ENCODE measurements around the gene WDHD1.

Gene WDHD1

DNA sequence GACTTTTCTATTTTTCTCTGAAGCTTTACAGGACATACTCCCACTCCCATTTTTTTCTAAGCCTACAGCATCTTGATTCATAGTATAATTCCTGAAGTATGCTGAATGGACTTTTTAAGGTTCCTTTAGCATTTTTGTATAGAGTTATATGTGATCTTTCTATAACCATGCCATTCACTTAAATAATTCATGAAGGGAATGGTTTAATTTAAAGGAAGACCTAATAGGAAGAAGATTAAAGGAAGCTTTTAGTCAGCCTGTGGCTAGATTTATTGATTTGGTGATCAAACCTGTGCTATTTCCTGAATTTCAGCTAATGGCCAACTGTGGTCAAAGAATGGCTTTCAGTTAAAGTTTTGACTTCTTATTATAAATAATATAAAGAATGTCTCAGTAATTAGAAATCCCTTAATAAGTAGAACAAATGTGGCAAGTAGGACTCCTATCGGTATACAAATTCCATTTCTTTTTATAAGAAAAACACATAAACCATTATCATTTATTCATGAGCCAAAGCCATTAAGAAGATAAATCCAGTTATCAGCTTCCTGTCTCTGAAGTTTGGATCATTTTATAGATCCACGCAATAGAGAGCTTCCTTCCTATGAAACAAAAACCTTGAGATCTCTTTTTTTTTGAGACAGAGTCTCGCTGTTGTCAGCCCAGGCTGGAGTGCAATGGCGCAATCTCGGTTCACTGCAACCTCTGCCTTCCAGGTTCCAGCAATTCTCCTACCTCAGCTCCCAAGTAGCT, 20.6 kb upstream of the WDHD1 start:
- H3K4me3 ChIP-seq (ENCODE audit: insufficient read depth, low read length, poor library complexity, severe bottlenecking) = no peak overlapping the region
- no peak overlapping the region for H2AFZ ChIP-seq (ENCODE audit: low read depth, low read length, severe bottlenecking)
- 0 out of 2 replicates have a peak, but pooled peaks cover 2% of the 10 kb centered on the region for H4K20me1 ChIP-seq (ENCODE audit: low read depth, low read length)
- H3K36me3 ChIP-seq (ENCODE audit: low read length) = peaks cover 21% of the 10 kb centered on the region
- no peak overlapping the region for H3K27ac ChIP-seq (ENCODE audit: low read depth, low read length)
- H3F3A ChIP-seq (ENCODE audit: insufficient read depth) = peaks cover 50% of the 10 kb centered on the region
- TF ChIP-seq EZH2phosphoT487 (conservative IDR thresholded peaks at IDR 0.05; ENCODE audit: low read length) (no peak), CTCF (IDR thresholded peaks at IDR 0.05; ENCODE audit: insufficient read depth, low read length, poor library complexity, severe bottlenecking) (no peak)
- H3K9me3 ChIP-seq (ENCODE audit: insufficient read depth, low read length) = no peaks in the 10 kb centered on the region
- H3K27me3 ChIP-seq (ENCODE audit: low read length) = no peaks in the 10 kb centered on the region
- H3K9ac ChIP-seq (ENCODE audit: low read length) = no peak overlapping the region
- H3K4me2 ChIP-seq (ENCODE audit: low read depth, low read length, poor library complexity, severe bottlenecking) = no peak overlapping the region
- H3K79me2 ChIP-seq (ENCODE audit: insufficient read depth, low read length) = peaks cover 17% of the 10 kb centered on the region
- no peaks in the 10 kb centered on the region for H3K9me2 ChIP-seq (replicated peaks; ENCODE audit: insufficient read depth, low read length)

DNA sequence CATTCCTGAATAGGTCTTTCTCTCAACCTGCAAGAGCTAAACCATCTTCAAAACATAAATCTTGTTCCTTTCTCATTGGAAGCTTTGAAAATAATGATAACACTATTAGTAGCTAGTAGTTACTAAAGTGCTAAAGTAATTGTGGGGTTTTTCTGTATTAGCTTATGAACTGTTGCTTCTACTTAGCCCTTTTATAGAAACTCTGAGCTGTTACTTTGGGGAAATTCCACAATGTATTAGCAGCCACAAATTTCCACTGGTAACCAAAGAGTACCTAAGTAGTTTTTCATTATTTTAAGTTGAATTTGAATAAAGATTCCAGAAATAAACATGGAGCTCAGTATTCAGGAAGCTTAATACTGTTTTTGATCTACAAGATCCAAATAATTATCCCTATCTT, 18.2 kb upstream of the WDHD1 start:
- Histone ChIP-seq H3K9ac (ENCODE audit: low read length) (no peak overlapping the region), H3K9me2 (replicated peaks; ENCODE audit: insufficient read depth, low read length) (no peaks in the 10 kb centered on the region), H3K36me3 (ENCODE audit: low read length) (peaks cover 23% of the 10 kb centered on the region), H3F3A (ENCODE audit: insufficient read depth) (peaks cover 51% of the 10 kb centered on the region), H3K9me3 (ENCODE audit: insufficient read depth, low read length) (no peaks in the 10 kb centered on the region), H3K4me3 (ENCODE audit: insufficient read depth, low read length, poor library complexity, severe bottlenecking) (no peak overlapping the region), H3K79me2 (ENCODE audit: insufficient read depth, low read length) (peaks cover 27% of the 10 kb centered on the region), H3K27me3 (ENCODE audit: low read length) (no peaks in the 10 kb centered on the region), H4K20me1 (ENCODE audit: low read depth, low read length) (no peaks in the 10 kb centered on the region), H3K27ac (ENCODE audit: low read depth, low read length) (no peak overlapping the region), H3K4me2 (ENCODE audit: low read depth, low read length, poor library complexity, severe bottlenecking) (no peak overlapping the region), H2AFZ (ENCODE audit: low read depth, low read length, severe bottlenecking) (no peak overlapping the region)
- TF ChIP-seq CTCF (IDR thresholded peaks at IDR 0.05; ENCODE audit: insufficient read depth, low read length, poor library complexity, severe bottlenecking) (no peak), EZH2phosphoT487 (conservative IDR thresholded peaks at IDR 0.05; ENCODE audit: low read length) (no peak)

DNA sequence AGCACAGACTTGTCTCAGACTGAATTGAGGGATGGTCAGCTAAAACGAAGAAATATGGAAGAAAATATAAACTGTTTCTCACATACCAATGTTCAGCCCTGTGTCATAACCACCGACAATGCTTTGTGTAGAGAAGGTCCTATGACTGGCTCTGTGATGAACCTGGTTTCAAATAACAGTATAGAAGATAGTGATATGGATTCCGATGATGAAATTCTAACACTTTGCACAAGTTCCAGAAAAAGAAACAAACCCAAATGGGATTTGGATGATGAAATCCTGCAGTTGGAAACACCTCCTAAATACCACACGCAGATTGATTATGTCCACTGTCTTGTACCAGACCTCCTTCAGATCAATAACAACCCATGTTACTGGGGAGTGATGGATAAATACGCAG, 16.6 kb upstream of the WDHD1 start:
- Histone ChIP-seq H3K9me3 (ENCODE audit: insufficient read depth, low read length) (no peaks in the 10 kb centered on the region), H3K4me3 (ENCODE audit: insufficient read depth, low read length, poor library complexity, severe bottlenecking) (no peak overlapping the region), H3K36me3 (ENCODE audit: low read length) (peaks cover 23% of the 10 kb centered on the region), H3K9me2 (replicated peaks; ENCODE audit: insufficient read depth, low read length) (no peaks in the 10 kb centered on the region), H3K9ac (ENCODE audit: low read length) (no peak overlapping the region), H2AFZ (ENCODE audit: low read depth, low read length, severe bottlenecking) (no peak overlapping the region), H3K27me3 (ENCODE audit: low read length) (no peaks in the 10 kb centered on the region), H4K20me1 (ENCODE audit: low read depth, low read length) (no peaks in the 10 kb centered on the region), H3K4me2 (ENCODE audit: low read depth, low read length, poor library complexity, severe bottlenecking) (no peak overlapping the region), H3F3A (ENCODE audit: insufficient read depth) (peaks cover 35% of the 10 kb centered on the region), H3K79me2 (ENCODE audit: insufficient read depth, low read length) (peaks cover 43% of the 10 kb centered on the region), H3K27ac (ENCODE audit: low read depth, low read length) (no peak overlapping the region)
- no peak for TF ChIP-seq EZH2phosphoT487 (conservative IDR thresholded peaks at IDR 0.05; ENCODE audit: low read length)
- TF ChIP-seq CTCF (IDR thresholded peaks at IDR 0.05; ENCODE audit: insufficient read depth, low read length, poor library complexity, severe bottlenecking) = no peak

Data from SU-DHL-6 (cell line).